Astrocyte (in vitro differentiated cells and primary cell): ENCODE measurements around the gene DOCK11. TPM values are rescaled to one million over a fixed set of nuclear protein-coding genes. Genes with fewer than 3 reads are reported as not detected.

Source experiments
- DNase-seq: peaks from one replicate; pipeline ENCODE4 v3.0.0-alpha.2; 2010; ENCODE audit warnings: low read depth
- FAIRE-seq: peaks from 2 replicates; lab custom pipeline; 2011; peaks lifted over from hg19 to GRCh38; lab: Jason Lieb, UNC
- H2AFZ ChIP-seq: 2 replicates; pipeline ENCODE4 v1.6.0; 2012; ENCODE audit warnings: low read depth, low read length, inconsistent platforms
- H3K27ac ChIP-seq: 2 replicates; pipeline ENCODE4 v1.5.1; 2011; ENCODE audit warnings: low read depth, low read length, inconsistent platforms
- H3K27me3 ChIP-seq: 2 replicates; pipeline ENCODE4 v1.6.0; 2011; ENCODE audit warnings: low read length, inconsistent platforms; ENCODE audit not compliant: insufficient read depth
- H3K36me3 ChIP-seq: 2 replicates; pipeline ENCODE4 v1.5.1; 2011; ENCODE audit warnings: low read length, inconsistent platforms; ENCODE audit not compliant: insufficient read depth
- H3K4me1 ChIP-seq: 2 replicates; pipeline ENCODE4 v1.5.1; 2011; ENCODE audit warnings: low read length, inconsistent platforms; ENCODE audit not compliant: insufficient read depth
- H3K4me2 ChIP-seq: 2 replicates; pipeline ENCODE4 v1.6.0; 2012; ENCODE audit warnings: low read length, inconsistent platforms
- H3K4me3 ChIP-seq: 2 replicates; pipeline ENCODE4 v1.5.1; 2011; ENCODE audit warnings: low read depth, mild to moderate bottlenecking, low read length, inconsistent platforms; ENCODE audit not compliant: insufficient read depth
- H3K79me2 ChIP-seq: 2 replicates; pipeline ENCODE4 v1.6.0; 2012; ENCODE audit warnings: mild to moderate bottlenecking, low read length, inconsistent platforms; ENCODE audit not compliant: insufficient read depth
- H3K9ac ChIP-seq: 2 replicates; pipeline ENCODE4 v1.6.0; 2012; ENCODE audit warnings: mild to moderate bottlenecking, low read length, inconsistent platforms
- H3K9me3 ChIP-seq: 2 replicates; pipeline ENCODE4 v1.5.1; 2012; ENCODE audit warnings: low read depth, mild to moderate bottlenecking, low read length, inconsistent platforms; ENCODE audit not compliant: insufficient read depth
- H4K20me1 ChIP-seq: 2 replicates; pipeline ENCODE4 v1.6.0; 2012; ENCODE audit warnings: low read length, inconsistent platforms; ENCODE audit not compliant: insufficient read depth
- H3K27ac Mint-ChIP-seq: one replicate; pipeline ENCODE4 v1.8.0; 2021; ENCODE audit warnings: mild to moderate bottlenecking, mixed read lengths; ENCODE audit not compliant: unreplicated experiment
- H3K27me3 Mint-ChIP-seq: one replicate; pipeline ENCODE4 v1.8.0; 2021; ENCODE audit warnings: low read depth, mixed read lengths; ENCODE audit not compliant: unreplicated experiment
- H3K36me3 Mint-ChIP-seq: one replicate; pipeline ENCODE4 v1.8.0; 2021; ENCODE audit warnings: low read depth, mixed read lengths; ENCODE audit not compliant: unreplicated experiment
- H3K4me1 Mint-ChIP-seq: one replicate; pipeline ENCODE4 v1.8.0; 2021; ENCODE audit warnings: low read depth, mixed read lengths; ENCODE audit not compliant: unreplicated experiment
- H3K4me3 Mint-ChIP-seq: one replicate; pipeline ENCODE4 v1.8.0; 2021; ENCODE audit warnings: mild to moderate bottlenecking, moderate library complexity, mixed read lengths; ENCODE audit not compliant: unreplicated experiment
- H3K9me3 Mint-ChIP-seq: one replicate; pipeline ENCODE4 v1.8.0; 2021; ENCODE audit warnings: mild to moderate bottlenecking, mixed read lengths; ENCODE audit not compliant: unreplicated experiment
- CTCF ChIP-seq: IDR thresholded peaks from 2 replicates; pipeline ENCODE4 v1.5.1; 2011; ENCODE audit warnings: low read depth, mild to moderate bottlenecking, inconsistent platforms, low read length, moderate library complexity; ENCODE audit not compliant: insufficient read depth
- EZH2 ChIP-seq: IDR thresholded peaks from 2 replicates; pipeline ENCODE4 v1.6.1; 2012; ENCODE audit warnings: mild to moderate bottlenecking, low read length, inconsistent platforms; ENCODE audit not compliant: insufficient read depth
- total RNA-seq: library from RNA; stranded (reverse); gene quantifications from 2 replicates; pipeline ENCODE4 v1.2.1, GENCODE V29; 2021

DOCK11 gene
- total RNA-seq, 1 donor from 2014 or later, result 4.7 TPM

- Histone ChIP-seq H3K9ac (no peak overlapping the region), H3K27ac (no peak overlapping the region), H3K4me2 (no peak overlapping the region), H3K36me3 (no peaks in the 10 kb centered on the region), H3K27me3 (no peaks in the 10 kb centered on the region), H3K4me3 (no peak overlapping the region), H4K20me1 (no peaks in the 10 kb centered on the region), H2AFZ (no peak overlapping the region), H3K79me2 (no peaks in the 10 kb centered on the region), H3K9me3 (no peaks in the 10 kb centered on the region), H3K4me1 (no peaks in the 10 kb centered on the region)
- DNase-seq, result no peak
- Mint-ChIP-seq H3K4me1 (no peaks in the 10 kb centered on the region), H3K27me3 (no peaks in the 10 kb centered on the region), H3K4me3 (no peak overlapping the region), H3K36me3 (no peaks in the 10 kb centered on the region), H3K9me3 (no peaks in the 10 kb centered on the region), H3K27ac (no peak overlapping the region)
- FAIRE-seq, result peak; percentile 32
- TF ChIP-seq EZH2, result no peak
- TF ChIP-seq CTCF, result no peak
Measured at GRCh38 chrX:118570209-118570608, 74.6 kb downstream of the DOCK11 start.

DNA sequence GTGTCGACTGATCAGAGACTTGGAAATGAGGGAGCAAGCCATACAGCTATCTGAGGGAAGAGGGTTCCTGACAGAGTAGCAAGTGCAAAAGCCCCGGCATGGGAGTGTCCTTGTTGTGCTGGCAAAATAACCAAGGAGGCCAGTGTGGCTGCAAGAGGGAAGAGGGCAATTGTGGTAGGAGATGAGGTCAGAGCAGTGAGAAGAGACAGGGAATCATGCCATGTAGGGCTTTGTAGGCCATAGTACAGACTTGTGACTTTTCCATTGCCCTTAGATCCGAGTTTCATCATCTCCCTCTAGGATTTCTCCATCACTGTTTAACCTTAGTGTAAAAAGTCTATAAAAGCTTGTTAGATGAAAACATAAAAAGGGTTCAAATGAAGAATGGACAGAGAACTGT is 76.2 kb downstream of the DOCK11 start:
- Histone ChIP-seq H3K79me2 (no peaks in the 10 kb centered on the region), H3K27me3 (no peaks in the 10 kb centered on the region), H2AFZ (no peak overlapping the region), H3K4me3 (no peak overlapping the region), H3K9ac (no peak overlapping the region), H4K20me1 (no peaks in the 10 kb centered on the region), H3K36me3 (no peaks in the 10 kb centered on the region), H3K4me2 (no peak overlapping the region), H3K4me1 (no peaks in the 10 kb centered on the region), H3K27ac (no peak overlapping the region), H3K9me3 (no peaks in the 10 kb centered on the region)
- no peaks in the 10 kb centered on the region for H3K9me3 Mint-ChIP-seq
- DNase-seq (no peak), FAIRE-seq (peak; percentile 93)
- H3K27me3 Mint-ChIP-seq, result no peaks in the 10 kb centered on the region
- TF ChIP-seq EZH2 (no peak), CTCF (no peak)
- no peaks in the 10 kb centered on the region for H3K4me1 Mint-ChIP-seq
- no peak overlapping the region for H3K4me3 Mint-ChIP-seq
- H3K27ac Mint-ChIP-seq, result no peak overlapping the region
- H3K36me3 Mint-ChIP-seq, result no peaks in the 10 kb centered on the region

- no peak for DNase-seq
- TF ChIP-seq CTCF (no peak), EZH2 (no peak)
- no peaks in the 10 kb centered on the region for H3K9me3 ChIP-seq
- no peaks in the 10 kb centered on the region for H3K79me2 ChIP-seq
- no peaks in the 10 kb centered on the region for H3K36me3 ChIP-seq
- no peaks in the 10 kb centered on the region for H4K20me1 ChIP-seq
- Mint-ChIP-seq H3K27me3 (no peaks in the 10 kb centered on the region), H3K9me3 (no peaks in the 10 kb centered on the region), H3K36me3 (no peaks in the 10 kb centered on the region), H3K4me3 (no peak overlapping the region), H3K4me1 (no peaks in the 10 kb centered on the region), H3K27ac (no peak overlapping the region)
- no peak overlapping the region for H3K9ac ChIP-seq
- H3K27ac ChIP-seq, result no peak overlapping the region
- no peak overlapping the region for H3K4me3 ChIP-seq
- peak; percentile 54 for FAIRE-seq
- no peaks in the 10 kb centered on the region for H3K27me3 ChIP-seq
- H3K4me2 ChIP-seq, result no peak overlapping the region
- H3K4me1 ChIP-seq, result no peaks in the 10 kb centered on the region
- no peak overlapping the region for H2AFZ ChIP-seq
Measured at GRCh38 chrX:118574666-118575065, 79.1 kb downstream of the DOCK11 start.
